ENCODE data around the gene RAPGEF6.

- TF ChIP-seq CTCF (IDR thresholded peaks at IDR 0.05) = no peak
- no peak for TF ChIP-seq POLR2AphosphoS5 (IDR thresholded peaks at IDR 0.05)
- no peak for TF ChIP-seq POLR2A (IDR thresholded peaks at IDR 0.05; ENCODE audit: low read depth)
- no peak for TF ChIP-seq EP300 (IDR thresholded peaks at IDR 0.05)
Measured at GRCh38 chr5:131405674-131406073, 229.4 kb downstream of the RAPGEF6 start.
